HUES64 (cell line): ENCODE results near the gene CEP41.

Experiments
- H3K27ac ChIP-seq: 2 replicates; pipeline ENCODE4 v1.7.0; 2013; ENCODE audit warnings: low read depth, low read length, inconsistent platforms
- H3K27me3 ChIP-seq: 2 replicates; pipeline ENCODE4 v1.6.1; 2013; ENCODE audit warnings: mild to moderate bottlenecking, low read length; ENCODE audit not compliant: insufficient read depth
- H3K36me3 ChIP-seq: 2 replicates; pipeline ENCODE4 v1.6.1; 2013; ENCODE audit warnings: mild to moderate bottlenecking, low read length; ENCODE audit not compliant: insufficient read depth
- H3K4me1 ChIP-seq: 2 replicates; pipeline ENCODE4 v1.6.1; 2013; ENCODE audit warnings: mild to moderate bottlenecking, low read length, moderate library complexity; ENCODE audit not compliant: insufficient read depth
- H3K4me3 ChIP-seq: 2 replicates; pipeline ENCODE4 v1.5.1; 2013; ENCODE audit warnings: mild to moderate bottlenecking, low read length, moderate library complexity
- H3K9ac ChIP-seq: 2 replicates; pipeline ENCODE4 v1.6.1; 2013; ENCODE audit warnings: mild to moderate bottlenecking, low read depth, low read length
- H3K9me3 ChIP-seq: 2 replicates; pipeline ENCODE4 v1.6.1; 2013; ENCODE audit warnings: low read depth, low read length; ENCODE audit not compliant: insufficient read depth
- WGBS: fragments of 150-250, 120-280 bp; methylation state at CpG from one replicate; pipeline ENCODE4 v1.1.7; 2013; ENCODE audit warnings: missing lambda C conversion rate; 5-methylcytosine and 5-hydroxymethylcytosine counted together

The CEP41 gene

GRCh38 chr7:130345725-130346124, 95.1 kb downstream of the CEP41 start:
- H3K4me1 ChIP-seq, result peaks cover 22% of the 10 kb centered on the region
- no peaks in the 10 kb centered on the region for H3K36me3 ChIP-seq
- H3K9ac ChIP-seq, result no peak overlapping the region
- 90% methylated on average over 4 of the region's 5 CpGs for WGBS
- no peaks in the 10 kb centered on the region for H3K9me3 ChIP-seq
- no peaks in the 10 kb centered on the region for H3K27me3 ChIP-seq
- no peak overlapping the region for H3K27ac ChIP-seq
- no peak overlapping the region for H3K4me3 ChIP-seq

GRCh38 chr7:130345136-130345535, 95.7 kb downstream of the CEP41 start:
- 18% methylated on average over 8 of the region's 8 CpGs for WGBS
- H3K36me3 ChIP-seq, result no peaks in the 10 kb centered on the region
- H3K4me3 ChIP-seq, result no peak overlapping the region
- no peaks in the 10 kb centered on the region for H3K9me3 ChIP-seq
- peaks cover 16% of the 10 kb centered on the region for H3K4me1 ChIP-seq
- H3K9ac ChIP-seq, result no peak overlapping the region
- H3K27ac ChIP-seq, result no peak overlapping the region
- no peaks in the 10 kb centered on the region for H3K27me3 ChIP-seq

GRCh38 chr7:130344271-130344866, 96.4 kb downstream of the CEP41 start, which contains the start of gene CPA5:
Gene CPA5 (plus strand): TSS chr7:130344816. CDS start chr7:130346486, 1,670 bp downstream.
- H3K4me1 ChIP-seq, result peaks cover 13% of the 10 kb centered on the region
- no peaks in the 10 kb centered on the region for H3K9me3 ChIP-seq
- no peak within 1 kb of the TSS for H3K9ac ChIP-seq
- no peaks in the 10 kb centered on the region for H3K36me3 ChIP-seq
- no peak within 1 kb of the TSS for H3K27ac ChIP-seq
- no peak within 1 kb of the TSS for H3K4me3 ChIP-seq
- 98% methylated on average over 5 of the region's 5 CpGs for WGBS
- no peaks in the 10 kb centered on the region for H3K27me3 ChIP-seq
